Stomach (tissue), 9 donors: ENCODE data around the gene ZNF212. TPM values are rescaled to one million over a fixed set of nuclear protein-coding genes. Genes with fewer than 3 reads are reported as not detected.

Experiments used
- DNase-seq, 2 donors: peaks; one replicate each; pipeline versions ENCODE4 v3.0.0 to v3.0.0-alpha.2; 2013 to 2019
- H3K27ac ChIP-seq, 5 donors: fragments of 200-600 bp in 4 of 5; sonication (generic) in 4 of 5; one replicate each; pipeline ENCODE4 v1.5.1; 2013 to 2019; ENCODE audit warnings: mild to moderate bottlenecking in 1 of 5, moderate library complexity in 1 of 5
- H3K27me3 ChIP-seq, 3 donors: fragments of 200-600 bp; sonication (generic); one replicate each; pipeline ENCODE4 v1.5.1; 2017 to 2019; ENCODE audit warnings: mixed run types in 1 of 3
- H3K36me3 ChIP-seq, 4 donors: fragments of 200-600 bp; sonication (generic); 1 replicate in 3 of 4; 2 replicates in 1 of 4; pipeline ENCODE4 v1.5.1; 2016 to 2019
- H3K4me1 ChIP-seq, 4 donors: fragments of 200-600 bp; sonication (generic); one replicate each; pipeline ENCODE4 v1.5.1; 2016 to 2019
- H3K4me3 ChIP-seq, 4 donors: fragments of 200-600 bp; sonication (generic) in 3 of 4; one replicate each; pipeline ENCODE4 v1.5.1; 2016 to 2019; ENCODE audit warnings: mild to moderate bottlenecking in 1 of 4
- H3K9me3 ChIP-seq, 4 donors: fragments of 200-600 bp; sonication (generic); one replicate each; pipeline ENCODE4 v1.5.1; 2016 to 2019
- EP300 ChIP-seq: sonication (generic); formaldehyde crosslinking; IDR thresholded peaks from one replicate; pipeline ENCODE4 v1.6.1; 2017; ENCODE audit warnings: antibody characterized with exemption
- POLR2A ChIP-seq, 4 donors: fragments of 450-650 bp; IDR thresholded peaks; one replicate each; pipeline ENCODE4 v1.6.1; 2016; ENCODE audit warnings: antibody characterized with exemption in 4 of 4, control low read depth in 2 of 4, mild to moderate bottlenecking in 1 of 4, moderate library complexity in 1 of 4
- POLR2AphosphoS5 ChIP-seq, 3 donors: sonication (generic); formaldehyde crosslinking; IDR thresholded peaks; one replicate each; pipeline ENCODE4 v1.6.1; 2016; ENCODE audit warnings: antibody characterized with exemption in 3 of 3
- WGBS, 5 donors: extraction: QIAGEN DNeasy Blood & Tissue Kit in 3 of 5; methylation state at CpG; one replicate each; pipeline versions ENCODE4 v1.1.5 to v1.1.7; 2013 to 2018; 5-methylcytosine and 5-hydroxymethylcytosine counted together
- intact Hi-C: fragments of 100-400 bp; cut with DNase I; formaldehyde crosslinking; loops from one replicate; pipeline ENCODE4 v1.15.1; 2023; ENCODE audit warnings: low total_unique reads
- polyA plus RNA-seq, 3 donors: library from polyadenylated mRNA; stranded (reverse); fragments of 200-250 nt; gene quantifications; one replicate each; pipeline ENCODE4 v1.2.3, GENCODE V29; 2013
- total RNA-seq, 5 donors: library from RNA; depleted of rRNA; stranded (reverse); fragments of >200 nt; gene quantifications; one replicate each; pipeline versions ENCODE4 v1.1.0 to v1.2.3, GENCODE V29; 2014 to 2016
- TF ChIP-seq, protein P1 (sequence below), 7 experiments: fragments of 450-650 bp in 4 of 7; fragments of 200-600 bp in 3 of 7; sonication (generic) in 3 of 7; IDR thresholded peaks; one replicate each; pipeline ENCODE4 v1.5.1; 2016 to 2019; ENCODE audit warnings: antibody characterized with exemption in 7 of 7, control low read depth in 2 of 7, mild to moderate bottlenecking in 1 of 7
- donor health status: healthy with polysubstance abuse.
- donor health status: Bipolar disorder and iron deficiency.
- donor health status: healthy.

Gene ZNF212
- total and polyA plus RNA-seq, 8 donors, result 2.9 to 42.9 (median 6.4) TPM

DNA sequence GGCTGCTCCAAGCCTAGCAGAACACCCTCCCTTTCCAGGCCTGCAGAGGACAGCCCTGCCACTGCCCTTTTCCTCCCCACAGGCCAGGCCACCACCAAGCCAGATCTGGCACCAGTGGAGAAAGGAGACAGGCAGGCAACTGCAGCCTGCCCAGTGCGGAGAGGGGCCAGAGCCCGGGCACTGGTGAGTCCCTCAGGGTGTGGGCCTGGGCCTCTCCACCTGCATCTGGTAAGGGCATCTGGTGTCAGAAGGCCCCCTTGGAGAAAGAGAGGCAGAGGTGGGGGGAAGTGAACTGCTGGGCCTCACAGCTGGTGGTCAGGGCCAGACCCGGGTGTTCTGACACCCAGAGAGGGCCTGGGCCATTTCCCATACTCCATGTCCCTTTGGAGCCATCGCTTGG is 50.4 kb downstream of the ZNF212 start:
- intact Hi-C loops, result no loop called here
- Histone ChIP-seq H3K27me3 (no peaks in the 10 kb centered on the region), H3K9me3 (no peaks in the 10 kb centered on the region), H3K4me3 (no peak overlapping the region), H3K27ac (no peak overlapping the region), H3K36me3 (peaks cover under 1 to 72% (median 57%) of the 10 kb centered on the region in 4 donors), H3K4me1 (peaks cover 1 to 14% (median 13%) of the 10 kb centered on the region in 4 donors)
- 93 to 100% (median 98%) methylated on average over 4 of the region's 4 CpGs for WGBS, 5 donors
- TF ChIP-seq POLR2A (IDR thresholded peaks at IDR 0.05), result no peak
- TF ChIP-seq, protein P1, sequence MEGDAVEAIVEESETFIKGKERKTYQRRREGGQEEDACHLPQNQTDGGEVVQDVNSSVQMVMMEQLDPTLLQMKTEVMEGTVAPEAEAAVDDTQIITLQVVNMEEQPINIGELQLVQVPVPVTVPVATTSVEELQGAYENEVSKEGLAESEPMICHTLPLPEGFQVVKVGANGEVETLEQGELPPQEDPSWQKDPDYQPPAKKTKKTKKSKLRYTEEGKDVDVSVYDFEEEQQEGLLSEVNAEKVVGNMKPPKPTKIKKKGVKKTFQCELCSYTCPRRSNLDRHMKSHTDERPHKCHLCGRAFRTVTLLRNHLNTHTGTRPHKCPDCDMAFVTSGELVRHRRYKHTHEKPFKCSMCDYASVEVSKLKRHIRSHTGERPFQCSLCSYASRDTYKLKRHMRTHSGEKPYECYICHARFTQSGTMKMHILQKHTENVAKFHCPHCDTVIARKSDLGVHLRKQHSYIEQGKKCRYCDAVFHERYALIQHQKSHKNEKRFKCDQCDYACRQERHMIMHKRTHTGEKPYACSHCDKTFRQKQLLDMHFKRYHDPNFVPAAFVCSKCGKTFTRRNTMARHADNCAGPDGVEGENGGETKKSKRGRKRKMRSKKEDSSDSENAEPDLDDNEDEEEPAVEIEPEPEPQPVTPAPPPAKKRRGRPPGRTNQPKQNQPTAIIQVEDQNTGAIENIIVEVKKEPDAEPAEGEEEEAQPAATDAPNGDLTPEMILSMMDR (IDR thresholded peaks at IDR 0.05), result no peak
- no peak for TF ChIP-seq POLR2AphosphoS5 (IDR thresholded peaks at IDR 0.05)
- no peak for TF ChIP-seq EP300
- DNase-seq, result no peak

DNA sequence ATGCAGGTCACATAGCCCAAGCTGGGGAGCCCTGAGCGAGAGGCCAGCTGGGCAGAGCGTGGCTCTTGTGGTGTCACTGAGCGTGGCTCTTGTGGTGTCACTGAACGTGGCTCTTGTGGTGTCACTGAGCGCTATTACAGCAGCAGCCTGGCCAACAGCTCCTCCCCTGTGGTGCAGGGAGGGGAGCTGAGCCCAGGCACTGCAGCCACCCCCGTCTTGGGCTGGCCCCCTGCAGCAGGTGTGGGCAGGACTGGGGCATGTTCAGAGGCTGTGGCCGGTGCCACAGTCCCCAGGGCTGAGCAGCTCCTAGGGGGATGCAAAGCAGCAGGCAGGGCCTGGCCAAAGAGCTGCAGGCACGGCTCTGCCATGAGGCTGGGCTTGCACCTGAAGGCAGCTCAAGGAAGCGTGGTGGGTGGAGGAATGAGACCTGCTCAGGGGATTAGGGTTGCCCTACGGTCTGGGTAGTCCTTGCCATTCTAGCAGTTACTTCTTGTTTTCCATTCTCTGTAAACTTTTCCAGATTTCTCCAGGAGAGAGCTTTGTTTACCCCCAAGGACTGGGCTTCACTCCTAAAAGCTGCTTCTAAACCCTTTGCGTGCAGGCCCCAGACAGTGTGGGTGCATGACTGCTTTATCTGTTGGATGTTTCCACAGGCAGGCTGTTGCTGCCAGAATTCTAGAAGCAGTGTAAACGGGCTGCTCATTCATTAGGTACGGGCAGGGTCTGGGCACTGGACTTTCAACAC is 51.8 kb downstream of the ZNF212 start:
- H3K4me3 ChIP-seq, result no peak overlapping the region
- TF ChIP-seq EP300, result no peak
- TF ChIP-seq, protein P1 (IDR thresholded peaks at IDR 0.05), result no peak
- peaks cover 0 to 4% (median under 1%) of the 10 kb centered on the region in 4 donors for H3K4me1 ChIP-seq
- no peaks in the 10 kb centered on the region for H3K9me3 ChIP-seq
- DNase-seq, result no peak
- no peaks in the 10 kb centered on the region for H3K27me3 ChIP-seq
- no peak overlapping the region for H3K27ac ChIP-seq
- intact Hi-C loops, result no loop called here
- WGBS, 5 donors, result 75 to 89% (median 84%) methylated on average over 10 to 13 of the region's 13 CpGs
- H3K36me3 ChIP-seq, result peaks cover 6 to 85% (median 70%) of the 10 kb centered on the region in 4 donors

DNA sequence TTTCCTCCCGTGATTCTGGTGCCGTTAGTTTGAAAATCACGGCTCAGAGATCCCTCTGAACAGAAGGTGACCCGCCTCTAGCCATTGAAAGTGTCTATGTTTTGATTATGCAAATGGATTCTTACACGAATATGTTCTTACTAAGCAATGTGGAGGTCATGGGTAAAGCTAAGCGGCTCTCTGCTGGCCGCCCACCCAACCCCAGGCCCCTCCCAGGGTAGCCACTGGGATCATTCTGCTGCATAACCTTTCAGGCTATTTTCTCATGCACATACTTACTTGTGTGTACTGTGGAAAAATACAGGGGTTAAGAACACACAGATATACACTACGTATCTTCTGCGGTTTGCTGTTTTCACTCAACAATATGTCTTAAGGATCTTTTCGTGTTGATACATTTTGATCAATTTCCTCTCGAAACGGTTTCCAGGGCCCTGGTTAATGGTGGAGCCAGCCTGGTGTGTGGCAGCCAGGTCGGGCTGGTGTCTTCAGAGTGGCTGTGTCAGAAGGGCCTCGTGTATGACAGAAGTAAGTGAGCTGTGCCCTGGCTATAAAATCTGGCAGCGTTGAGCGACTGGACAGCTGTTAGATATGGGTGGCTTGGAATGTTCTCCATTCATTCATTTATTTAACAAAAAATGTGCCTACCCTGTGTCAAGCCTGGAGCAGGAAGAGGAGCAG is 52.5 kb downstream of the ZNF212 start:
- no peak overlapping the region for H3K4me3 ChIP-seq
- WGBS, 5 donors, result 90 to 93% (median 91%) methylated on average over 16 of the region's 16 CpGs
- H3K27me3 ChIP-seq, result no peaks in the 10 kb centered on the region
- peaks cover 6 to 93% (median 72%) of the 10 kb centered on the region in 4 donors for H3K36me3 ChIP-seq
- H3K9me3 ChIP-seq, result no peaks in the 10 kb centered on the region
- peaks cover 0 to 3% (median 0%) of the 10 kb centered on the region in 4 donors for H3K4me1 ChIP-seq
- TF ChIP-seq POLR2A (IDR thresholded peaks at IDR 0.05) (no peak), EP300 (no peak), POLR2AphosphoS5 (IDR thresholded peaks at IDR 0.05) (no peak)
- TF ChIP-seq, protein P1 (IDR thresholded peaks at IDR 0.05), result no peak
- no peak overlapping the region for H3K27ac ChIP-seq
- intact Hi-C loops, result no loop called here
- no peak for DNase-seq

- TF ChIP-seq EP300, result no peak
- no peak for TF ChIP-seq POLR2A (IDR thresholded peaks at IDR 0.05)
- TF ChIP-seq POLR2AphosphoS5 (IDR thresholded peaks at IDR 0.05), result no peak
- TF ChIP-seq, protein P1 (IDR thresholded peaks at IDR 0.05), result no peak
- Histone ChIP-seq H3K27me3 (no peaks in the 10 kb centered on the region), H3K9me3 (no peaks in the 10 kb centered on the region), H3K27ac (no peak overlapping the region), H3K4me3 (no peak overlapping the region), H3K4me1 (peaks cover 0 to under 1% (median 0%) of the 10 kb centered on the region in 4 donors), H3K36me3 (peaks cover 6 to 96% (median 71%) of the 10 kb centered on the region in 4 donors)
- intact Hi-C loops, result no loop called here
- WGBS, 5 donors, result 71 to 82% (median 77%) methylated on average over 7 to 9 of the region's 9 CpGs
- DNase-seq, result no peak
Observed at GRCh38 chr7:149292462-149292823, 53.0 kb downstream of the ZNF212 start.
